ENCODE data around the gene BDKRB2. TPM values are rescaled to one million over a fixed set of nuclear protein-coding genes. Genes with fewer than 3 reads are reported as not detected.

The BDKRB2 gene
- total RNA-seq, 1 experiment from 2014 or later = 0.05 TPM

GRCh38 chr14:96216627-96217026 is 12.0 kb downstream of the BDKRB2 start:
- Histone ChIP-seq H3K36me3 (ENCODE audit: control insufficient read depth, insufficient read depth, low read length) (no peaks in the 10 kb centered on the region), H3K9me3 (ENCODE audit: control insufficient read depth, insufficient read depth, low read depth, low read length) (no peaks in the 10 kb centered on the region), H3K27ac (ENCODE audit: low read length) (no peak overlapping the region), H3K4me3 (ENCODE audit: low read depth in 2 of 2, low read length in 2 of 2) (no peak overlapping the region), H3K27me3 (ENCODE audit: control insufficient read depth, insufficient read depth, low read length) (no peaks in the 10 kb centered on the region), H3K4me1 (ENCODE audit: control insufficient read depth, insufficient read depth, low read length) (no peaks in the 10 kb centered on the region)
- ChIA-PET POLR2A (no interaction called here), CTCF (no interaction called here)
- no TSS peak for BruUV-seq (replicated peaks)
- DNase-seq (ENCODE audit: low read depth, low spot score) (no peak), ATAC-seq (no peak)
- in situ Hi-C loops (cut with HindIII; ENCODE audit: low pct_unique_long_range_greater_than_20kb, low sequenced_read_pairs) = no loop called here
- TF ChIP-seq TCF7L2 (IDR thresholded peaks at IDR 0.05; ENCODE audit: low read depth, low read length) (no peak), CTCF (IDR thresholded peaks at IDR 0.05) (no peak), REST (IDR thresholded peaks at IDR 0.05; ENCODE audit: insufficient read depth in 1 of 2, low read depth in 2 of 2, low read length in 1 of 2) (no peak), POLR2AphosphoS5 (IDR thresholded peaks at IDR 0.05; ENCODE audit: low read depth, low read length) (no peak), SIN3A (IDR thresholded peaks at IDR 0.05; ENCODE audit: borderline replicate concordance, insufficient read depth, low read depth, low read length) (no peak)
- intact Hi-C loops (cut with micrococcal nuclease; ENCODE audit: unreplicated experiment) = no loop called here

- intact Hi-C loops (cut with micrococcal nuclease; ENCODE audit: unreplicated experiment) = no loop called here
- H3K27me3 ChIP-seq (ENCODE audit: control insufficient read depth, insufficient read depth, low read length) = no peaks in the 10 kb centered on the region
- H3K4me1 ChIP-seq (ENCODE audit: control insufficient read depth, insufficient read depth, low read length) = no peaks in the 10 kb centered on the region
- no peak overlapping the region for H3K27ac ChIP-seq (ENCODE audit: low read length)
- CTCF ChIA-PET = no interaction called here
- no peak for TF ChIP-seq CTCF (IDR thresholded peaks at IDR 0.05)
- TF ChIP-seq POLR2AphosphoS5 (IDR thresholded peaks at IDR 0.05; ENCODE audit: low read depth, low read length) = no peak
- no peak for TF ChIP-seq REST (IDR thresholded peaks at IDR 0.05; ENCODE audit: insufficient read depth in 1 of 2, low read depth in 2 of 2, low read length in 1 of 2)
- no peak overlapping the region for H3K4me3 ChIP-seq (ENCODE audit: low read depth in 2 of 2, low read length in 2 of 2)
- in situ Hi-C loops (cut with HindIII; ENCODE audit: low pct_unique_long_range_greater_than_20kb, low sequenced_read_pairs) = no loop called here
- DNase-seq (ENCODE audit: low read depth, low spot score) (no peak), ATAC-seq (no peak)
- POLR2A ChIA-PET = no interaction called here
- no peaks in the 10 kb centered on the region for H3K9me3 ChIP-seq (ENCODE audit: control insufficient read depth, insufficient read depth, low read depth, low read length)
- no peaks in the 10 kb centered on the region for H3K36me3 ChIP-seq (ENCODE audit: control insufficient read depth, insufficient read depth, low read length)
- no TSS peak for BruUV-seq (replicated peaks)
Measured at GRCh38 chr14:96217376-96217913, 12.8 kb downstream of the BDKRB2 start.
